Caco-2 (cell line): ENCODE data around the gene CEP55. TPM values are rescaled to one million over a fixed set of nuclear protein-coding genes. Genes with fewer than 3 reads are reported as not detected.

ENCODE experiments used
- BruUV-seq: library from RNA; stranded (reverse); fragments of 400-500 nt; replicated peaks from 2 replicates; lab custom pipeline; 2021; lab: Mats Ljungman, UMichigan
- CTCF ChIA-PET: fragments of 300-600 bp; sonication (Branson Sonifier 250); formaldehyde crosslinking; loops from one replicate; lab custom pipeline; 2022; ENCODE audit warnings: antibody characterized with exemption; lab: Charles Lee
- POLR2A ChIA-PET: fragments of 300-600 bp; sonication (Branson Sonifier 250); formaldehyde crosslinking; loops from one replicate; lab custom pipeline; 2022; ENCODE audit warnings: antibody characterized with exemption; lab: Charles Lee
- DNase-seq, 2 experiments: peaks; one replicate each; pipeline versions ENCODE4 v3.0.0 to v3.0.0-alpha.2; 2020 to 2022
- H3K27me3 ChIP-seq: replicated peaks from 2 replicates; pipeline ENCODE4 v1.6.0; 2011; ENCODE audit warnings: low read length; ENCODE audit not compliant: control insufficient read depth, insufficient read depth
- H3K36me3 ChIP-seq: 2 replicates; pipeline ENCODE4 v1.5.1; 2011; ENCODE audit warnings: low read length; ENCODE audit not compliant: control insufficient read depth, insufficient read depth
- H3K4me1 ChIP-seq: fragments of 250-450 bp; sonication (Bioruptor Pico); 2 replicates; pipeline ENCODE4 v1.5.1; 2020; ENCODE audit warnings: mild to moderate bottlenecking
- H3K4me3 ChIP-seq: 2 replicates; pipeline ENCODE4 v1.5.1; 2011; ENCODE audit warnings: low read depth, mild to moderate bottlenecking, control low read depth, low read length
- H3K9me3 ChIP-seq: fragments of 250-450 bp; sonication (Bioruptor Pico); 2 replicates; pipeline ENCODE4 v1.5.1; 2020; ENCODE audit warnings: mild to moderate bottlenecking, moderate library complexity
- H3K27ac Mint-ChIP-seq: one replicate; pipeline ENCODE4 v1.8.0; 2022; ENCODE audit warnings: mixed read lengths; ENCODE audit not compliant: unreplicated experiment
- H3K27me3 Mint-ChIP-seq: one replicate; pipeline ENCODE4 v1.8.0; 2022; ENCODE audit warnings: mixed read lengths; ENCODE audit not compliant: insufficient read depth, unreplicated experiment
- H3K36me3 Mint-ChIP-seq: one replicate; pipeline ENCODE4 v1.8.0; 2022; ENCODE audit warnings: mild to moderate bottlenecking, mixed read lengths; ENCODE audit not compliant: insufficient read depth, unreplicated experiment
- H3K4me1 Mint-ChIP-seq: one replicate; pipeline ENCODE4 v1.8.0; 2022; ENCODE audit warnings: low read depth, mixed read lengths; ENCODE audit not compliant: unreplicated experiment
- H3K4me3 Mint-ChIP-seq: one replicate; pipeline ENCODE4 v1.8.0; 2022; ENCODE audit warnings: mild to moderate bottlenecking, moderate library complexity, mixed read lengths; ENCODE audit not compliant: unreplicated experiment
- H3K9me3 Mint-ChIP-seq: one replicate; pipeline ENCODE4 v1.8.0; 2022; ENCODE audit warnings: mixed read lengths; ENCODE audit not compliant: unreplicated experiment
- CTCF ChIP-seq, 2 experiments: fragments of 200-600 bp in 1 of 2; IDR thresholded peaks; 1 replicate in 1 of 2; 2 replicates in 1 of 2; pipeline versions ENCODE4 v1.5.1 to v1.8.0; 2011 to 2022; ENCODE audit warnings: antibody characterized with exemption in 1 of 2, control low read depth in 1 of 2, inconsistent platforms in 1 of 2, low read depth in 1 of 2, low read length in 1 of 2, mild to moderate bottlenecking in 1 of 2, moderate library complexity in 1 of 2; ENCODE audit not compliant: insufficient read depth in 1 of 2, severe bottlenecking in 1 of 2, unreplicated experiment in 1 of 2
- intact Hi-C: fragments of 100-400 bp; cut with micrococcal nuclease; formaldehyde crosslinking; loops from one replicate; pipeline ENCODE4 v1.10.0; 2022; ENCODE audit not compliant: unreplicated experiment
- total RNA-seq: library from RNA; stranded (reverse); gene quantifications from 2 replicates; pipeline ENCODE4 v1.2.3, GENCODE V29; 2022

The CEP55 gene
- total RNA-seq, 1 experiment from 2014 or later: 65.3 TPM

GRCh38 chr10:93566435-93567276, 70.2 kb downstream of the CEP55 start, which contains the start of gene FFAR4:
Gene FFAR4 (plus strand): TSS chr10:93566665. CDS start chr10:93566721, 56 bp downstream.
- peak within 1 kb of the TSS; percentile 81 for H3K4me3 Mint-ChIP-seq
- DNase-seq: peak; percentile 81 to 82
- no peaks in the 10 kb centered on the region for H3K27me3 Mint-ChIP-seq
- peaks cover 29% of the 10 kb centered on the region for H3K4me1 ChIP-seq
- intact Hi-C loops: no loop called here
- BruUV-seq: no TSS peak
- POLR2A ChIA-PET: interaction anchor here (0.6 to 1.0 kb wide), 2 partner anchors 10 to 12 kb away, joined by 3 to 4 read pairs; no protein-coding TSS in a partner anchor
- no peaks in the 10 kb centered on the region for H3K9me3 Mint-ChIP-seq
- TF ChIP-seq CTCF (IDR thresholded peaks at IDR 0.05; ENCODE audit: insufficient read depth in 1 of 2, low read depth in 1 of 2, low read length in 1 of 2, severe bottlenecking in 1 of 2, unreplicated experiment in 1 of 2): no peak
- H3K36me3 Mint-ChIP-seq: no peaks in the 10 kb centered on the region
- peak within 1 kb of the TSS; percentile 58 for H3K27ac Mint-ChIP-seq
- no peaks in the 10 kb centered on the region for H3K9me3 ChIP-seq
- no peaks in the 10 kb centered on the region for H3K27me3 ChIP-seq
- CTCF ChIA-PET: interaction anchor here (0.6 to 0.9 kb wide), 2 partner anchors 12 to 114 kb away, joined by 4 to 6 read pairs; no protein-coding TSS in a partner anchor
- peak within 1 kb of the TSS; percentile 65 for H3K4me3 ChIP-seq
- peaks cover 14% of the 10 kb centered on the region for H3K4me1 Mint-ChIP-seq
- H3K36me3 ChIP-seq: no peaks in the 10 kb centered on the region

- intact Hi-C loops: no loop called here
- CTCF ChIA-PET: interaction anchor here (0.6 kb wide), 1 partner anchor 127 kb away, joined by 3 read pairs; no protein-coding TSS in a partner anchor
- BruUV-seq: TSS peak; percentile 42
Observed at GRCh38 chr10:93567277-93568104, 71.1 kb downstream of the CEP55 start.

More at GRCh38 chr10:93567277-93568104, 71.1 kb downstream of the CEP55 start:
- H3K4me3 ChIP-seq: peak overlapping the region; percentile 65
- no peaks in the 10 kb centered on the region for H3K36me3 ChIP-seq
- Mint-ChIP-seq H3K9me3 (no peaks in the 10 kb centered on the region), H3K36me3 (no peaks in the 10 kb centered on the region), H3K27me3 (no peaks in the 10 kb centered on the region), H3K27ac (peak overlapping the region; percentile 58), H3K4me3 (peak overlapping the region; percentile 81), H3K4me1 (peaks cover 11% of the 10 kb centered on the region)
- POLR2A ChIA-PET: no interaction called here
- no peaks in the 10 kb centered on the region for H3K9me3 ChIP-seq
- no peaks in the 10 kb centered on the region for H3K27me3 ChIP-seq
- TF ChIP-seq CTCF (IDR thresholded peaks at IDR 0.05; ENCODE audit: insufficient read depth in 1 of 2, low read depth in 1 of 2, low read length in 1 of 2, severe bottlenecking in 1 of 2, unreplicated experiment in 1 of 2): no peak
- peaks cover 29% of the 10 kb centered on the region for H3K4me1 ChIP-seq
- no peak for DNase-seq
